ENCODE results near the gene IFITM1. TPM values are rescaled to one million over a fixed set of nuclear protein-coding genes. Genes with fewer than 3 reads are reported as not detected.

IFITM1 gene
- polyA plus RNA-seq, 3 donors, result 26.0 to 49.5 (median 36.3) TPM

GRCh38 chr11:358129-358800 lies 44.4 kb downstream of the IFITM1 start:
- no peaks in the 10 kb centered on the region for H4K20me1 ChIP-seq (ENCODE audit: insufficient read depth, low read length)
- TF ChIP-seq CTCF (IDR thresholded peaks at IDR 0.05), result no peak
- Mint-ChIP-seq H3K4me1 (peaks cover 7% of the 10 kb centered on the region), H3K9me3 (peaks cover 16 to 30% (median 20%) of the 10 kb centered on the region in 7 donors), H3K27ac (no peak overlapping the region), H3K27me3 (ENCODE audit: low read depth in 3 of 3) (peaks cover 17 to 34% (median 17%) of the 10 kb centered on the region in 3 donors), H3K36me3 (no peaks in the 10 kb centered on the region), H3K4me3 (no peak overlapping the region)
- H3K79me2 ChIP-seq (ENCODE audit: insufficient read depth, low read length), result no peaks in the 10 kb centered on the region
- intact Hi-C loops (cut with micrococcal nuclease), result loop anchor here (5.0 to 10.0 kb wide), 2 partner anchors 53 to 106 kb away; partner anchors contain the start of gene IFITM2 (in 1 of the 2)
- no peak overlapping the region for H2AFZ ChIP-seq (ENCODE audit: insufficient read depth, low read depth, low read length, poor library complexity, severe bottlenecking)
- H3K36me3 ChIP-seq (replicated peaks in 1 of 2; ENCODE audit: control insufficient read depth in 1 of 2, insufficient read depth in 2 of 2, low read length in 2 of 2), result no peaks in the 10 kb centered on the region
- H3K4me3 ChIP-seq (replicated peaks in 1 of 3; ENCODE audit: low read depth in 2 of 3, low read length in 3 of 3), result no peak overlapping the region
- WGBS (ENCODE audit: insufficient coverage), result 86% methylated on average over 26 of the region's 34 CpGs
- H3K27me3 ChIP-seq (ENCODE audit: control insufficient read depth in 2 of 2, insufficient read depth in 2 of 2, low read length in 2 of 2), result peaks cover 0 to 15% of the 10 kb centered on the region in 2 donors
- H3K9ac ChIP-seq (ENCODE audit: insufficient read depth, low read length, poor library complexity, severe bottlenecking), result no peak overlapping the region
- no peak overlapping the region for H3K4me2 ChIP-seq (replicated peaks; ENCODE audit: extremely low read depth, low read length, poor library complexity, severe bottlenecking)
- H3K9me3 ChIP-seq (replicated peaks in 1 of 2; ENCODE audit: control insufficient read depth in 1 of 2, insufficient read depth in 1 of 2, low read length in 2 of 2), result peaks cover 7 to 12% of the 10 kb centered on the region in 2 donors
- peaks cover 7 to 13% of the 10 kb centered on the region in 2 donors for H3K4me1 ChIP-seq (ENCODE audit: control insufficient read depth in 1 of 2, insufficient read depth in 2 of 2, low read length in 2 of 2)
- H3K27ac ChIP-seq (ENCODE audit: low read depth in 1 of 2, low read length in 2 of 2), result no peak overlapping the region
- DNase-seq, result no peak

- intact Hi-C loops (cut with micrococcal nuclease), result loop anchor here (5.0 to 10.0 kb wide), 2 partner anchors 54 to 107 kb away; partner anchors contain the start of gene IFITM2 (in 1 of the 2)
- H3K27me3 ChIP-seq (ENCODE audit: control insufficient read depth in 2 of 2, insufficient read depth in 2 of 2, low read length in 2 of 2), result peaks cover 0 to 15% of the 10 kb centered on the region in 2 donors
- Mint-ChIP-seq H3K36me3 (no peaks in the 10 kb centered on the region), H3K4me1 (peaks cover 7% of the 10 kb centered on the region), H3K27me3 (ENCODE audit: low read depth in 3 of 3) (peaks cover 15 to 24% (median 17%) of the 10 kb centered on the region in 3 donors), H3K4me3 (no peak overlapping the region), H3K27ac (no peak overlapping the region), H3K9me3 (peaks cover 16 to 30% (median 20%) of the 10 kb centered on the region in 7 donors)
- H2AFZ ChIP-seq (ENCODE audit: insufficient read depth, low read depth, low read length, poor library complexity, severe bottlenecking), result no peak overlapping the region
- no peak overlapping the region for H3K27ac ChIP-seq (ENCODE audit: low read depth in 1 of 2, low read length in 2 of 2)
- no peaks in the 10 kb centered on the region for H3K36me3 ChIP-seq (replicated peaks in 1 of 2; ENCODE audit: control insufficient read depth in 1 of 2, insufficient read depth in 2 of 2, low read length in 2 of 2)
- H4K20me1 ChIP-seq (ENCODE audit: insufficient read depth, low read length), result no peaks in the 10 kb centered on the region
- H3K9ac ChIP-seq (ENCODE audit: insufficient read depth, low read length, poor library complexity, severe bottlenecking), result no peak overlapping the region
- peaks cover 7 to 13% of the 10 kb centered on the region in 2 donors for H3K4me1 ChIP-seq (ENCODE audit: control insufficient read depth in 1 of 2, insufficient read depth in 2 of 2, low read length in 2 of 2)
- H3K79me2 ChIP-seq (ENCODE audit: insufficient read depth, low read length), result no peaks in the 10 kb centered on the region
- no peak for TF ChIP-seq CTCF (IDR thresholded peaks at IDR 0.05)
- no peak overlapping the region for H3K4me3 ChIP-seq (replicated peaks in 1 of 3; ENCODE audit: low read depth in 2 of 3, low read length in 3 of 3)
- DNase-seq, result no peak
- H3K9me3 ChIP-seq (replicated peaks in 1 of 2; ENCODE audit: control insufficient read depth in 1 of 2, insufficient read depth in 1 of 2, low read length in 2 of 2), result peaks cover 7 to 12% of the 10 kb centered on the region in 2 donors
- WGBS (ENCODE audit: insufficient coverage), result 88% methylated on average over 4 of the region's 5 CpGs
- no peak overlapping the region for H3K4me2 ChIP-seq (replicated peaks; ENCODE audit: extremely low read depth, low read length, poor library complexity, severe bottlenecking)
Measured at GRCh38 chr11:359181-359714, 45.4 kb downstream of the IFITM1 start.
